Vagina (tissue), 2 donors: ENCODE measurements around the gene P3H4.

Experiments used
- POLR2A ChIP-seq, 2 donors: fragments of 450-650 bp; IDR thresholded peaks; one replicate each; pipeline ENCODE4 v1.6.1; 2017; ENCODE audit warnings: antibody characterized with exemption in 2 of 2, mild to moderate bottlenecking in 2 of 2, moderate library complexity in 2 of 2
- TF ChIP-seq, protein P1 (sequence below), 3 experiments: fragments of 450-650 bp in 2 of 3; fragments of 200-600 bp in 1 of 3; sonication (generic) in 1 of 3; IDR thresholded peaks; one replicate each; pipeline ENCODE4 v1.5.1; 2017 to 2019; ENCODE audit warnings: antibody characterized with exemption in 3 of 3, mild to moderate bottlenecking in 2 of 3, moderate library complexity in 2 of 3

DNA sequence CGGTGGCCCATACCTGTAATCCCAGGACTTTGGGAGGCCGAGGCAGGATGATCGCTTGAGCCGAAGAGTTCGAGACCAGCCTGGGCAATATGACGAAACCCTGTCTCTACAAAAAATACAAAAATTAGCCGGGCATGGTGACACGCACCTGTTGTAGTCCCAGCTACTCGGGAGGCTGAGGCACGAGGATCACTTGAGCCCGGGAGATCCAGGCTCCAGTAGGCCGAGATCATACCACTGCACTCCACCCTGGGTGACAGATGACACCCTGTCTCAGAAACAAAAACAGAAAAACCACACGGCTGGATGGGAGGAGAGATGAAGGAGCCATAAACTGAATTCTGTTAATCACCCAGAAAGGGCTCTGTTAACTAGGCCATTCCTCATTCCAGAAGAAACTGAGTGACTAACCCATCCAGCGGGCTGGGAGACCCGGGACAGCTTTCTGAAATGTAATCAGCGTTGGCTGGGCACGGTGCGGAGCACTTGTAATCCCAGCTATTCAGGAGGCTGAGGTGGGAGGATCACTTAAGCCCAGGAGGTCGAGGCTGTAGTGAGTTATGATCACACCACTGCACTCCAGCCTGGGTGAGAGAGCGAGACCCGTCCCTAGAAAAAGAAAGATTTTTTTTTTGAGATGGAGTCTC lies 24.9 kb upstream of the P3H4 start:
- TF ChIP-seq, protein P1, sequence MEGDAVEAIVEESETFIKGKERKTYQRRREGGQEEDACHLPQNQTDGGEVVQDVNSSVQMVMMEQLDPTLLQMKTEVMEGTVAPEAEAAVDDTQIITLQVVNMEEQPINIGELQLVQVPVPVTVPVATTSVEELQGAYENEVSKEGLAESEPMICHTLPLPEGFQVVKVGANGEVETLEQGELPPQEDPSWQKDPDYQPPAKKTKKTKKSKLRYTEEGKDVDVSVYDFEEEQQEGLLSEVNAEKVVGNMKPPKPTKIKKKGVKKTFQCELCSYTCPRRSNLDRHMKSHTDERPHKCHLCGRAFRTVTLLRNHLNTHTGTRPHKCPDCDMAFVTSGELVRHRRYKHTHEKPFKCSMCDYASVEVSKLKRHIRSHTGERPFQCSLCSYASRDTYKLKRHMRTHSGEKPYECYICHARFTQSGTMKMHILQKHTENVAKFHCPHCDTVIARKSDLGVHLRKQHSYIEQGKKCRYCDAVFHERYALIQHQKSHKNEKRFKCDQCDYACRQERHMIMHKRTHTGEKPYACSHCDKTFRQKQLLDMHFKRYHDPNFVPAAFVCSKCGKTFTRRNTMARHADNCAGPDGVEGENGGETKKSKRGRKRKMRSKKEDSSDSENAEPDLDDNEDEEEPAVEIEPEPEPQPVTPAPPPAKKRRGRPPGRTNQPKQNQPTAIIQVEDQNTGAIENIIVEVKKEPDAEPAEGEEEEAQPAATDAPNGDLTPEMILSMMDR (IDR thresholded peaks at IDR 0.05): no peak
- TF ChIP-seq POLR2A (IDR thresholded peaks at IDR 0.05): no peak
